Measurements from ENCODE around the gene LRP1B. TPM values are rescaled to one million over a fixed set of nuclear protein-coding genes. Genes with fewer than 3 reads are reported as not detected.

LRP1B gene
- total RNA-seq, 1 experiment from 2014 or later: 0.52 TPM

DNA sequence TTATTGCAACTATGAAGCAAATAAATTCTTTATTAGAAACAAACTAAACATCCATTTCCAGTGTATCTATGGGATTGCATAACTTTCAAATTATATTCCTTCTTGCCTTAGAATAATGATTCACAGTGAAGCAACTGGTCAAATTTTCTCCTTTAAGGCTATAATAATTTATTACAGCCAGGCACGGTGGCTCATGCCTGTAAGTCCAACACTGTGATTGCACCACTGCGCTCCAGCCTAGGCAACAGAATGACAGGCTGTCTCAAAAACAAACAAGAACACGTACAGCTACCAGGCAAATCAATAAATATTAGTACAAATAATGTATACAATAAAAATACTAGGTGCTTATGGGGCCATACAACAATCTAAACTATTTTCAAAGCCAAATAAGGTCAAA lies 1416.2 kb downstream of the LRP1B start (continued):
- TF ChIP-seq, protein P1, sequence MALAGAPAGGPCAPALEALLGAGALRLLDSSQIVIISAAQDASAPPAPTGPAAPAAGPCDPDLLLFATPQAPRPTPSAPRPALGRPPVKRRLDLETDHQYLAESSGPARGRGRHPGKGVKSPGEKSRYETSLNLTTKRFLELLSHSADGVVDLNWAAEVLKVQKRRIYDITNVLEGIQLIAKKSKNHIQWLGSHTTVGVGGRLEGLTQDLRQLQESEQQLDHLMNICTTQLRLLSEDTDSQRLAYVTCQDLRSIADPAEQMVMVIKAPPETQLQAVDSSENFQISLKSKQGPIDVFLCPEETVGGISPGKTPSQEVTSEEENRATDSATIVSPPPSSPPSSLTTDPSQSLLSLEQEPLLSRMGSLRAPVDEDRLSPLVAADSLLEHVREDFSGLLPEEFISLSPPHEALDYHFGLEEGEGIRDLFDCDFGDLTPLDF (CRISPR knock-in tag; IDR thresholded peaks at IDR 0.05): no peak
- TF ChIP-seq CBFB (CRISPR knock-in tag; IDR thresholded peaks at IDR 0.05; ENCODE audit: low read depth): no peak

DNA sequence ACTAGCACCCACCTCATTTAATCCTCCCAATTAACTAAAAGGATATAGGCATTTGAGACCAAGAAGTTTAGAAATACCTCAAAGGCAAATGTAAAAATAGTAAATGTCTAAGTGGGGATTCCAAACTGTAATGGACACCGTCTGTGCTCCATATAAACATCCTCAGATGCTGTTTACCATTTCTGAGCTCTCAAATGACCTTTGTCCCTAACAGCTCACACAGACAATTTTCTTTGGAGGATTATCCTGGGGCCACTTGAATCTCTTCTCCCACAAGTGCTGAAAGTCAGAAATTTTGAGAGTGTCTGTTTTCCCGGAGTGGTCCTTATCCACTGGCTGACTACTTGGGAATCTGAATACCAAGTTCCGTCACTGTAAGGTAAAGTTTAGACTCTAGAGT lies 1418.9 kb downstream of the LRP1B start:
- no peak for DNase-seq (ENCODE audit: low spot score)
- Mint-ChIP-seq H3K9me3 (no peaks in the 10 kb centered on the region), H3K36me3 (no peaks in the 10 kb centered on the region), H3K4me3 (no peak overlapping the region), H3K27ac (no peak overlapping the region), H3K27me3 (ENCODE audit: low read depth) (no peaks in the 10 kb centered on the region), H3K4me1 (no peaks in the 10 kb centered on the region)
- ChIA-PET POLR2A (no interaction called here), CTCF (no interaction called here)
- no peak for ATAC-seq
- no peak for TF ChIP-seq CREM (CRISPR knock-in tag; IDR thresholded peaks at IDR 0.05)
- TF ChIP-seq, protein P2, sequence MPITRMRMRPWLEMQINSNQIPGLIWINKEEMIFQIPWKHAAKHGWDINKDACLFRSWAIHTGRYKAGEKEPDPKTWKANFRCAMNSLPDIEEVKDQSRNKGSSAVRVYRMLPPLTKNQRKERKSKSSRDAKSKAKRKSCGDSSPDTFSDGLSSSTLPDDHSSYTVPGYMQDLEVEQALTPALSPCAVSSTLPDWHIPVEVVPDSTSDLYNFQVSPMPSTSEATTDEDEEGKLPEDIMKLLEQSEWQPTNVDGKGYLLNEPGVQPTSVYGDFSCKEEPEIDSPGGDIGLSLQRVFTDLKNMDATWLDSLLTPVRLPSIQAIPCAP (CRISPR knock-in tag; IDR thresholded peaks at IDR 0.05): no peak
- TF ChIP-seq, protein P3, sequence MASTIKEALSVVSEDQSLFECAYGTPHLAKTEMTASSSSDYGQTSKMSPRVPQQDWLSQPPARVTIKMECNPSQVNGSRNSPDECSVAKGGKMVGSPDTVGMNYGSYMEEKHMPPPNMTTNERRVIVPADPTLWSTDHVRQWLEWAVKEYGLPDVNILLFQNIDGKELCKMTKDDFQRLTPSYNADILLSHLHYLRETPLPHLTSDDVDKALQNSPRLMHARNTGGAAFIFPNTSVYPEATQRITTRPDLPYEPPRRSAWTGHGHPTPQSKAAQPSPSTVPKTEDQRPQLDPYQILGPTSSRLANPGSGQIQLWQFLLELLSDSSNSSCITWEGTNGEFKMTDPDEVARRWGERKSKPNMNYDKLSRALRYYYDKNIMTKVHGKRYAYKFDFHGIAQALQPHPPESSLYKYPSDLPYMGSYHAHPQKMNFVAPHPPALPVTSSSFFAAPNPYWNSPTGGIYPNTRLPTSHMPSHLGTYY (CRISPR knock-in tag; IDR thresholded peaks at IDR 0.05): no peak
- no peak for TF ChIP-seq ZNF416 (CRISPR knock-in tag; IDR thresholded peaks at IDR 0.05)
- TF ChIP-seq RELA (CRISPR knock-in tag; IDR thresholded peaks at IDR 0.05; ENCODE audit: borderline replicate concordance): no peak
- TF ChIP-seq, protein P4, sequence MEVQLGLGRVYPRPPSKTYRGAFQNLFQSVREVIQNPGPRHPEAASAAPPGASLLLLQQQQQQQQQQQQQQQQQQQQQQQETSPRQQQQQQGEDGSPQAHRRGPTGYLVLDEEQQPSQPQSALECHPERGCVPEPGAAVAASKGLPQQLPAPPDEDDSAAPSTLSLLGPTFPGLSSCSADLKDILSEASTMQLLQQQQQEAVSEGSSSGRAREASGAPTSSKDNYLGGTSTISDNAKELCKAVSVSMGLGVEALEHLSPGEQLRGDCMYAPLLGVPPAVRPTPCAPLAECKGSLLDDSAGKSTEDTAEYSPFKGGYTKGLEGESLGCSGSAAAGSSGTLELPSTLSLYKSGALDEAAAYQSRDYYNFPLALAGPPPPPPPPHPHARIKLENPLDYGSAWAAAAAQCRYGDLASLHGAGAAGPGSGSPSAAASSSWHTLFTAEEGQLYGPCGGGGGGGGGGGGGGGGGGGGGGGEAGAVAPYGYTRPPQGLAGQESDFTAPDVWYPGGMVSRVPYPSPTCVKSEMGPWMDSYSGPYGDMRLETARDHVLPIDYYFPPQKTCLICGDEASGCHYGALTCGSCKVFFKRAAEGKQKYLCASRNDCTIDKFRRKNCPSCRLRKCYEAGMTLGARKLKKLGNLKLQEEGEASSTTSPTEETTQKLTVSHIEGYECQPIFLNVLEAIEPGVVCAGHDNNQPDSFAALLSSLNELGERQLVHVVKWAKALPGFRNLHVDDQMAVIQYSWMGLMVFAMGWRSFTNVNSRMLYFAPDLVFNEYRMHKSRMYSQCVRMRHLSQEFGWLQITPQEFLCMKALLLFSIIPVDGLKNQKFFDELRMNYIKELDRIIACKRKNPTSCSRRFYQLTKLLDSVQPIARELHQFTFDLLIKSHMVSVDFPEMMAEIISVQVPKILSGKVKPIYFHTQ (CRISPR knock-in tag; IDR thresholded peaks at IDR 0.05): no peak
- no peak for TF ChIP-seq FOXP1 (CRISPR knock-in tag; IDR thresholded peaks at IDR 0.05; ENCODE audit: borderline replicate concordance)
- TF ChIP-seq FOXK1 (CRISPR knock-in tag; IDR thresholded peaks at IDR 0.05): no peak
- TF ChIP-seq TCF7 (CRISPR knock-in tag; IDR thresholded peaks at IDR 0.05; ENCODE audit: low read depth): no peak
- no peak for TF ChIP-seq TEAD4 (CRISPR knock-in tag; IDR thresholded peaks at IDR 0.05)
- no peak for TF ChIP-seq SMAD4 (CRISPR knock-in tag; IDR thresholded peaks at IDR 0.05)
- no peak for TF ChIP-seq ZNF263 (CRISPR knock-in tag; IDR thresholded peaks at IDR 0.05; ENCODE audit: low read depth)
- no peak for TF ChIP-seq NR3C1 (CRISPR knock-in tag; conservative IDR thresholded peaks at IDR 0.05; ENCODE audit: low read depth)
- TF ChIP-seq SOX15 (CRISPR knock-in tag; IDR thresholded peaks at IDR 0.05): no peak
- TF ChIP-seq, protein P5, sequence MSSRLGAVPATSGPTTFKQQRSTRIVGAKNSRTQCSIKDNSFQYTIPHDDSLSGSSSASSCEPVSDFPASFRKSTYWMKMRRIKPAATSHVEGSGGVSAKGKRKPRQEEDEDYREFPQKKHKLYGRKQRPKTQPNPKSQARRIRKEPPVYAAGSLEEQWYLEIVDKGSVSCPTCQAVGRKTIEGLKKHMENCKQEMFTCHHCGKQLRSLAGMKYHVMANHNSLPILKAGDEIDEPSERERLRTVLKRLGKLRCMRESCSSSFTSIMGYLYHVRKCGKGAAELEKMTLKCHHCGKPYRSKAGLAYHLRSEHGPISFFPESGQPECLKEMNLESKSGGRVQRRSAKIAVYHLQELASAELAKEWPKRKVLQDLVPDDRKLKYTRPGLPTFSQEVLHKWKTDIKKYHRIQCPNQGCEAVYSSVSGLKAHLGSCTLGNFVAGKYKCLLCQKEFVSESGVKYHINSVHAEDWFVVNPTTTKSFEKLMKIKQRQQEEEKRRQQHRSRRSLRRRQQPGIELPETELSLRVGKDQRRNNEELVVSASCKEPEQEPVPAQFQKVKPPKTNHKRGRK (CRISPR knock-in tag; IDR thresholded peaks at IDR 0.05; ENCODE audit: borderline replicate concordance): no peak
- no peak for TF ChIP-seq TP53 (CRISPR knock-in tag; IDR thresholded peaks at IDR 0.05)

DNA sequence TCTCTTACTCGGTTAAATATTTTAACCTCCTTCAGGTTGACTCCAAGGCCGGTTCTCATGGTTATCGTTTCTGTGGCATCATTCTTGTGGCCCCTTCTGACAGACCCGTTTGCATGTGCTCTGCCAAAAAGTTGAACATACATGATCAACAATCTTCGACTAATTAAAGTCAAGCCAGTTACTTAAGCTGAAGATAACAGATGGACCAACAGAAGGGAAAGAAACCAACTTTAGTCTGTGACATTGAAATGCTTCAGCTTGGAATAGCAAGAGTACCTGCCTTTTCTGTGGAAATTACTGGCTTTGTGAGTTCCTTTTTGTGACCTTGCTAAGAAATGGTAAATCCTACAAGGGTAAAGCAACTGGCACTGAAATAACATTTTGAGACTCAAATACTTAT lies 1429.1 kb downstream of the LRP1B start:
- Mint-ChIP-seq H3K9me3 (no peaks in the 10 kb centered on the region), H3K4me1 (no peaks in the 10 kb centered on the region), H3K27me3 (ENCODE audit: low read depth) (no peaks in the 10 kb centered on the region; the same call in 1 of the 2 replicates), H3K4me3 (no peak overlapping the region), H3K36me3 (no peaks in the 10 kb centered on the region), H3K27ac (no peak overlapping the region)
- ATAC-seq: no peak
- ChIA-PET POLR2A (no interaction called here), CTCF (no interaction called here)
- DNase-seq (ENCODE audit: low spot score): no peak
- TF ChIP-seq, protein P6, sequence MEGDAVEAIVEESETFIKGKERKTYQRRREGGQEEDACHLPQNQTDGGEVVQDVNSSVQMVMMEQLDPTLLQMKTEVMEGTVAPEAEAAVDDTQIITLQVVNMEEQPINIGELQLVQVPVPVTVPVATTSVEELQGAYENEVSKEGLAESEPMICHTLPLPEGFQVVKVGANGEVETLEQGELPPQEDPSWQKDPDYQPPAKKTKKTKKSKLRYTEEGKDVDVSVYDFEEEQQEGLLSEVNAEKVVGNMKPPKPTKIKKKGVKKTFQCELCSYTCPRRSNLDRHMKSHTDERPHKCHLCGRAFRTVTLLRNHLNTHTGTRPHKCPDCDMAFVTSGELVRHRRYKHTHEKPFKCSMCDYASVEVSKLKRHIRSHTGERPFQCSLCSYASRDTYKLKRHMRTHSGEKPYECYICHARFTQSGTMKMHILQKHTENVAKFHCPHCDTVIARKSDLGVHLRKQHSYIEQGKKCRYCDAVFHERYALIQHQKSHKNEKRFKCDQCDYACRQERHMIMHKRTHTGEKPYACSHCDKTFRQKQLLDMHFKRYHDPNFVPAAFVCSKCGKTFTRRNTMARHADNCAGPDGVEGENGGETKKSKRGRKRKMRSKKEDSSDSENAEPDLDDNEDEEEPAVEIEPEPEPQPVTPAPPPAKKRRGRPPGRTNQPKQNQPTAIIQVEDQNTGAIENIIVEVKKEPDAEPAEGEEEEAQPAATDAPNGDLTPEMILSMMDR (IDR thresholded peaks at IDR 0.05): no peak
- TF ChIP-seq, protein P7, sequence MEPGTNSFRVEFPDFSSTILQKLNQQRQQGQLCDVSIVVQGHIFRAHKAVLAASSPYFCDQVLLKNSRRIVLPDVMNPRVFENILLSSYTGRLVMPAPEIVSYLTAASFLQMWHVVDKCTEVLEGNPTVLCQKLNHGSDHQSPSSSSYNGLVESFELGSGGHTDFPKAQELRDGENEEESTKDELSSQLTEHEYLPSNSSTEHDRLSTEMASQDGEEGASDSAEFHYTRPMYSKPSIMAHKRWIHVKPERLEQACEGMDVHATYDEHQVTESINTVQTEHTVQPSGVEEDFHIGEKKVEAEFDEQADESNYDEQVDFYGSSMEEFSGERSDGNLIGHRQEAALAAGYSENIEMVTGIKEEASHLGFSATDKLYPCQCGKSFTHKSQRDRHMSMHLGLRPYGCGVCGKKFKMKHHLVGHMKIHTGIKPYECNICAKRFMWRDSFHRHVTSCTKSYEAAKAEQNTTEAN (CRISPR knock-in tag; IDR thresholded peaks at IDR 0.05): no peak
- TF ChIP-seq EMX1 (CRISPR knock-in tag; IDR thresholded peaks at IDR 0.05): no peak
- no peak for TF ChIP-seq CBFB (CRISPR knock-in tag; IDR thresholded peaks at IDR 0.05; ENCODE audit: low read depth)
- no peak for TF ChIP-seq NR1H2 (CRISPR knock-in tag; IDR thresholded peaks at IDR 0.05)
- no peak for TF ChIP-seq NFE2L1 (CRISPR knock-in tag; IDR thresholded peaks at IDR 0.05)
- TF ChIP-seq ZNF121 (CRISPR knock-in tag; IDR thresholded peaks at IDR 0.05): no peak
- no peak for TF ChIP-seq TP53 (CRISPR knock-in tag; IDR thresholded peaks at IDR 0.05)
- TF ChIP-seq SMAD3 (CRISPR knock-in tag; IDR thresholded peaks at IDR 0.05; ENCODE audit: borderline replicate concordance): no peak

Data from WTC11 (cell line).